Esophagus muscularis mucosa (tissue), 4 donors: ENCODE results near the gene HLA-DPA1. TPM values are rescaled to one million over a fixed set of nuclear protein-coding genes. Genes with fewer than 3 reads are reported as not detected.

Experiments
- DNase-seq: peaks from one replicate; pipeline ENCODE4 v3.0.0-alpha.2; 2017; ENCODE audit errors: extremely low spot score
- H3K27ac ChIP-seq, 4 donors: fragments of 200-600 bp; sonication (generic); replicated peaks in 1 of 4; 1 replicate in 3 of 4; 2 replicates in 1 of 4; pipeline ENCODE4 v1.5.1; 2016 to 2019; ENCODE audit warnings: mild to moderate bottlenecking in 1 of 4
- H3K27me3 ChIP-seq, 4 donors: fragments of 200-600 bp; sonication (generic); one replicate each; pipeline versions ENCODE4 v1.5.1 to v1.6.0; 2016 to 2019
- H3K36me3 ChIP-seq, 4 donors: fragments of 200-600 bp; sonication (generic); one replicate each; pipeline ENCODE4 v1.5.1; 2016 to 2019
- H3K4me1 ChIP-seq, 4 donors: fragments of 200-600 bp; sonication (generic); one replicate each; pipeline ENCODE4 v1.5.1; 2016 to 2019
- H3K4me3 ChIP-seq, 4 donors: fragments of 200-600 bp; sonication (generic); 1 replicate in 2 of 4; 2 replicates in 2 of 4; pipeline ENCODE4 v1.5.1; 2016 to 2019; ENCODE audit warnings: mild to moderate bottlenecking in 4 of 4, moderate library complexity in 1 of 4
- H3K9me3 ChIP-seq, 4 donors: fragments of 200-600 bp; sonication (generic); 1 replicate in 3 of 4; 2 replicates in 1 of 4; pipeline ENCODE4 v1.5.1; 2016 to 2019
- EP300 ChIP-seq: sonication (generic); formaldehyde crosslinking; IDR thresholded peaks from one replicate; pipeline ENCODE4 v1.6.1; 2017; ENCODE audit warnings: antibody characterized with exemption
- POLR2A ChIP-seq: fragments of 450-650 bp; IDR thresholded peaks from one replicate; pipeline ENCODE4 v1.6.1; 2017; ENCODE audit warnings: antibody characterized with exemption, moderate library complexity, mild to moderate bottlenecking, low read depth
- POLR2AphosphoS5 ChIP-seq, 2 donors: sonication (generic); formaldehyde crosslinking; IDR thresholded peaks; one replicate each; pipeline ENCODE4 v1.6.1; 2017; ENCODE audit warnings: antibody characterized with exemption in 2 of 2
- WGBS: methylation state at CpG from one replicate; pipeline ENCODE4 v1.1.5; 2018; 5-methylcytosine and 5-hydroxymethylcytosine counted together
- intact Hi-C: fragments of 100-400 bp; cut with DNase I; formaldehyde crosslinking; loops from one replicate; pipeline ENCODE4 v1.15.1; 2023
- total RNA-seq, 4 donors: library from RNA; depleted of rRNA; stranded (reverse); fragments of >200 nt; gene quantifications; one replicate each; pipeline versions ENCODE4 v1.1.0 to v1.2.1, GENCODE V29; 2016
- TF ChIP-seq, protein P1 (sequence below), 3 experiments: fragments of 200-600 bp in 2 of 3; fragments of 450-650 bp in 1 of 3; sonication (generic) in 2 of 3; IDR thresholded peaks; one replicate each; pipeline ENCODE4 v1.5.1; 2017 to 2019; ENCODE audit warnings: antibody characterized with exemption in 3 of 3, mild to moderate bottlenecking in 2 of 3, moderate library complexity in 1 of 3

HLA-DPA1 gene
- total RNA-seq, 4 donors from 2014 or later, result 28.5 to 91.3 (median 65.9) TPM

DNA sequence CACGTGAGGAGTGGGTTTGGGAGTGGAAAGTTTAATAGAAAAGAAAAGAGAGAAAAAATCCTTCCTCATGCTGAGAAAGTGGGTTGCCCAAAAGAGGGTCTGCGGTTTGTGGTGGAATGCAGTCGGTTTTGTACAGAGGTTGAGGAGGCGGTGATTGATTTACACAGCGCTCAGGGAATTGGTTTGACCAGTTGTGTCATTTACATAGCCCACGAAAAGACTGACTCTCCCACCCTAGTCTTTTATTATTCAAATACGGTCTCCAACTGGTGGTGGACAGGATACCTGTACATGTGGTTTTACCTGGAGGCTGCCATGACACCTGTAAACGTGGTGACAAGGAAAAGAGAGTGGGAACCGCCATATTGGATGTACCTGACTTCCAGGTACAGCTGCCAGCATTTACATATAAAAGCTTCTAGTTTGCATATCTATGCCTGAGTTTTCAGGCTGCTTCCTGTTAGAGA, 44.4 kb upstream of the HLA-DPA1 start:
- Histone ChIP-seq H3K4me1 (peaks cover 0 to 12% (median 7%) of the 10 kb centered on the region in 4 donors), H3K36me3 (no peaks in the 10 kb centered on the region), H3K27me3 (peaks cover 0 to 55% (median 26%) of the 10 kb centered on the region in 4 donors), H3K27ac (no peak overlapping the region), H3K4me3 (no peak overlapping the region), H3K9me3 (no peaks in the 10 kb centered on the region)
- no peak for DNase-seq
- TF ChIP-seq, protein P1, sequence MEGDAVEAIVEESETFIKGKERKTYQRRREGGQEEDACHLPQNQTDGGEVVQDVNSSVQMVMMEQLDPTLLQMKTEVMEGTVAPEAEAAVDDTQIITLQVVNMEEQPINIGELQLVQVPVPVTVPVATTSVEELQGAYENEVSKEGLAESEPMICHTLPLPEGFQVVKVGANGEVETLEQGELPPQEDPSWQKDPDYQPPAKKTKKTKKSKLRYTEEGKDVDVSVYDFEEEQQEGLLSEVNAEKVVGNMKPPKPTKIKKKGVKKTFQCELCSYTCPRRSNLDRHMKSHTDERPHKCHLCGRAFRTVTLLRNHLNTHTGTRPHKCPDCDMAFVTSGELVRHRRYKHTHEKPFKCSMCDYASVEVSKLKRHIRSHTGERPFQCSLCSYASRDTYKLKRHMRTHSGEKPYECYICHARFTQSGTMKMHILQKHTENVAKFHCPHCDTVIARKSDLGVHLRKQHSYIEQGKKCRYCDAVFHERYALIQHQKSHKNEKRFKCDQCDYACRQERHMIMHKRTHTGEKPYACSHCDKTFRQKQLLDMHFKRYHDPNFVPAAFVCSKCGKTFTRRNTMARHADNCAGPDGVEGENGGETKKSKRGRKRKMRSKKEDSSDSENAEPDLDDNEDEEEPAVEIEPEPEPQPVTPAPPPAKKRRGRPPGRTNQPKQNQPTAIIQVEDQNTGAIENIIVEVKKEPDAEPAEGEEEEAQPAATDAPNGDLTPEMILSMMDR (IDR thresholded peaks at IDR 0.05), result no peak
- TF ChIP-seq POLR2A (no peak), POLR2AphosphoS5 (IDR thresholded peaks at IDR 0.05) (no peak), EP300 (no peak)
- intact Hi-C loops, result loop anchor here (5.0 kb wide), 1 partner anchor 129 kb away; no protein-coding TSS in a partner anchor
- WGBS, result 15% methylated on average over 9 of the region's 9 CpGs

DNA sequence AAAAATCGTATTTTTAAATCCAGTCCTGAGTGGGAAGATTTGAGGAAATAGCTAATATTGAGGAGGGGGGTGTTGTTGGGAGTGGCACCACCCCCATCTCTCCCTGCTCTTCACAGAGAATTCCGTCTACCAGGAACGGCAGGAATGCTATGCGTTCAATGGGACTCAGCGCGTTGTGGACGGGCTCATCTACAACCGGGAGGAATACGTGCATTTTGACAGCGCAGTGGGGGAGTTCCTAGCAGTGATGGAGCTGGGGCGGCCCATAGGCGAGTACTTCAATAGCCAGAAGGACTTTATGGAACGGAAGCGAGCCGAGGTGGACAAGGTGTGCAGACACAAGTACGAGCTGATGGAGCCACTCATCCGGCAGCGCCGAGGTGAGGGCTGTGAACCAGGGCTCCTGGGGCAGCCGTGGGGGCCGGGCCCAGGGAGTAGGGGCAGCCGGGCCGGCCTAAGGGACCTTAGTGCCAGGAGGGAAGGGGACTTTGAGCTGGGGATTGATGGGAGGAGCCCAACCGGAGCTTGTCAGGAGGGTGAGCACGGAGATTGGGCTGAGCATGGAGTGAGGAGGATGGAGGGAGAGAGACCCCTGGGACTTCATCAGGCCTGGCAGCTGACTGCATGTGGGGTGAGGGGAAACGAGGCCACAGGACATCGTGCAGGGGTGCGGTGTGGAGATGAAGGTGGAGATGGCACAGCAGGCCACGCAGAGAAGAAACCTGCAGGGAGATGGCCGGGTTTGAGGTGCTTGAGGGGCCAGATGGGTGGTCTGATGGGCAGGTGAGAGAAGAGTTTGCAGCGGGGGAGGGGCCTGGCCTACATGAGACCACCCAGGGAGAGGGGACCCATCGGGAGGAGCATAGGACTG, 43.6 kb upstream of the HLA-DPA1 start:
- Histone ChIP-seq H3K36me3 (no peaks in the 10 kb centered on the region), H3K27me3 (peaks cover 0 to 63% (median 26%) of the 10 kb centered on the region in 4 donors), H3K27ac (no peak overlapping the region), H3K4me3 (no peak overlapping the region), H3K4me1 (peaks cover 0 to 12% (median 7%) of the 10 kb centered on the region in 4 donors), H3K9me3 (no peaks in the 10 kb centered on the region)
- no peak for DNase-seq
- no peak for TF ChIP-seq POLR2A
- no peak for TF ChIP-seq POLR2AphosphoS5 (IDR thresholded peaks at IDR 0.05)
- TF ChIP-seq, protein P1 (IDR thresholded peaks at IDR 0.05), result no peak
- no peak for TF ChIP-seq EP300
- intact Hi-C loops, result loop anchor here (5.0 kb wide), 1 partner anchor 130 kb away; no protein-coding TSS in a partner anchor
- 4% methylated on average over 30 of the region's 32 CpGs for WGBS

DNA sequence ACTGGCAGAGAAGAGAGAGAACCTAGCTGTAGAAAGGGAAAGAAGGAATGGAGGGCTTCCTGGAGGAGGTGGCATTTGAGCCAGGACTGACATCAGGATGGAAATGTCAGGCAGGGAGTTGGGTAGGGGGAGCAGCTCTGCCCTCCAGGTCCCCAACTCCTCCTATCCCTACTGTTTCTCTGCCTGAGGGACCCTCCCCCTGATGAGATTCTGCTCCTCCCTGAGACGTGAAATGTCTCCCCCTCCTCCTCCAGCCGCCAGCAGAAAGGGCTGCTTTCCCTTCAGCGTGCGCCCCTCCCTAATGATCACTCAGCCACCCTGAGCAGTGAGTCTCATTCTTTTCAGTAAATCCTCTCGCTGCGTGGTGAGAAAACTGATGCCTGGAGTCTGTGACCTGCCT, 43.0 kb upstream of the HLA-DPA1 start:
- WGBS, result 4% methylated on average over 6 of the region's 6 CpGs
- peaks cover 0 to 69% (median 26%) of the 10 kb centered on the region in 4 donors for H3K27me3 ChIP-seq
- H3K27ac ChIP-seq, result no peak overlapping the region
- no peaks in the 10 kb centered on the region for H3K9me3 ChIP-seq
- H3K4me1 ChIP-seq, result peaks cover 0 to 12% (median 7%) of the 10 kb centered on the region in 4 donors
- intact Hi-C loops, result loop anchor here (5.0 kb wide), 1 partner anchor 131 kb away; no protein-coding TSS in a partner anchor
- no peak for DNase-seq
- TF ChIP-seq, protein P1 (IDR thresholded peaks at IDR 0.05), result no peak
- TF ChIP-seq EP300 (no peak), POLR2AphosphoS5 (IDR thresholded peaks at IDR 0.05) (no peak), POLR2A (no peak)
- H3K4me3 ChIP-seq, result no peak overlapping the region
- no peaks in the 10 kb centered on the region for H3K36me3 ChIP-seq

DNA sequence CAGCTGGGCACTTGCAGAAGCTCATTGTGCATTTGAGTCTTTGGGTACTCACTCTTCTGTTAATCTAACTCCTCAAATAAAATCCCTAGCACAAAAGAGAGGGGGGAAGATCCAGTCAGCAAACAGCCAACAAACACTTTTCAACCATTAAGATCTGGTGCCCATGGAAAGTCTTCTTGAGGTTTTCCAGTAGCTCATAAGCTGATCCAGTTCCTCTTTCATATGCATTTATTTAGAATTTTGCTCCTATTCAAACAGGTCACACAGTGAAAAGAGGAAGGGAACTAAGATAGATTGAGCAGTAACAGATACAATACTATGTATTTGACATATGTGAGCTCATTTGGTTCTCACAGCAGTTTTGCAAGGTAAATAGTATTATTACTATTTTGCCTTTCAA, 41.0 kb upstream of the HLA-DPA1 start:
- H3K4me3 ChIP-seq, result no peak overlapping the region
- TF ChIP-seq POLR2A, result no peak
- no peak for TF ChIP-seq EP300
- TF ChIP-seq, protein P1 (IDR thresholded peaks at IDR 0.05), result no peak
- no peak for TF ChIP-seq POLR2AphosphoS5 (IDR thresholded peaks at IDR 0.05)
- intact Hi-C loops, result no loop called here
- no peaks in the 10 kb centered on the region for H3K9me3 ChIP-seq
- no peak for DNase-seq
- no peaks in the 10 kb centered on the region for H3K36me3 ChIP-seq
- H3K27me3 ChIP-seq, result peaks cover 0 to 70% (median 26%) of the 10 kb centered on the region in 4 donors
- H3K4me1 ChIP-seq, result peaks cover 0 to 12% (median 7%) of the 10 kb centered on the region in 4 donors
- H3K27ac ChIP-seq, result no peak overlapping the region
